ENCODE data around the gene RPL3.

Gene RPL3

DNA sequence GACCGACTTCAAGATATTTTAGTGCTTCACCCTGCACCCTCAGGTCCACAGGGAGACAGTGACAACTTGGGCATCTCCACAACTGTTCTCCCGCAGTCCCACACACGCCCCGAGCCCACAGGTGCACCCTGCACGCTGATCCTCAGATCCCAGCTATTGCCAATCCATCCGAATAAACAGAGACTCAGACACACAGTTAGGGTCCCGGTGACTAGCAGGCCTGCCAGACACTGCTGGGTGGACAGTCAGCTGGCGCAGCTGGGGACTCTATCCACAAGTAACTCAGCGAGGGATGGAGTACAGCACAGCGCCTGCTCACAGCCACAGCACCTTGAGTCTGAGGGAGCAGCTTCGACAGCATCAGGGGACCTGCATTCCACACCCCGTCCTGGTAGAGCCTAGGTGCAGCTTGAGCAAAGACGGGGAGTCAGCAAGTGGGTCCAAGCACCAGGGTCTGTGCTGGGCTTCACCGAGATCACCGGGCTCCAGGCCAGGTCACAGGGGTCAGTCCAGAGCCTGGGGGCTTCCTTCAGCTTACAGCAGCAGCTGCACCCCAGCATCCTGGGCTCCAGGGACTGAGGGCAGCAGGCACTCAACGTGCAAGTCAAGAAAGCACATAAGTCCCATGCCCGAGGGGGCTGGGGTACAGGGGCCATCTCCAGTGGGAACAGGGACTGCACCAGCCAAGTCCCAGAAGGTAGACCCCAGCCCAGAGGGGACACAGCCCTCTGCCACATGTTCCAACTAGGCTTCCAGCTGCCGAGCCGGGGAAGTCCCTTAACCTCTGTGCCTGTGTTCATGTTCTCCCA lies 7.6 kb downstream of the RPL3 start:
- Histone ChIP-seq H4K12ac (ENCODE audit: low read depth, low read length) (no peak overlapping the region), H3K23ac (ENCODE audit: low read length) (no peak overlapping the region), H2BK120ac (ENCODE audit: insufficient read depth, low read length, poor library complexity) (no peak overlapping the region), H3K79me2 (ENCODE audit: control insufficient read depth, insufficient read depth, low read length, poor library complexity) (peaks cover 2% of the 10 kb centered on the region), H3K4me3 (ENCODE audit: low read depth, low read length) (no peak overlapping the region), H3K4ac (ENCODE audit: low read depth, low read length) (no peak overlapping the region), H4K8ac (ENCODE audit: low read depth, low read length) (no peak overlapping the region), H2BK5ac (ENCODE audit: low read depth, low read length, poor library complexity) (no peak overlapping the region), H3K18ac (ENCODE audit: low read length) (no peak overlapping the region), H3K4me2 (ENCODE audit: low read length) (no peak overlapping the region), H4K91ac (ENCODE audit: low read depth, low read length) (no peak overlapping the region), H3K27me3 (ENCODE audit: insufficient read depth, low read length) (no peaks in the 10 kb centered on the region), H3K79me1 (ENCODE audit: low read length) (peaks cover 15% of the 10 kb centered on the region), H3K4me1 (ENCODE audit: control insufficient read depth in 1 of 2, insufficient read depth in 2 of 2, low read length in 2 of 2) (peaks cover 24 to 34% of the 10 kb centered on the region in 2 experiments), H3K14ac (ENCODE audit: low read length) (no peak overlapping the region), H2AFZ (ENCODE audit: insufficient read depth, low read length, poor library complexity) (no peak overlapping the region), H2BK12ac (ENCODE audit: low read length) (no peak overlapping the region), H3K27ac (ENCODE audit: low read depth, low read length) (no peak overlapping the region), H2AK5ac (ENCODE audit: low read length) (no peak overlapping the region), H3K9ac (ENCODE audit: low read length) (no peak overlapping the region), H3K9me3 (ENCODE audit: insufficient read depth, low read depth, low read length) (peaks cover 2% of the 10 kb centered on the region), H3K36me3 (ENCODE audit: control insufficient read depth in 1 of 2, insufficient read depth in 2 of 2, low read length in 2 of 2) (peaks cover 53% of the 10 kb centered on the region in 2 experiments)
- WGBS (ENCODE audit: extremely low coverage, insufficient coverage, insufficient read length), result no CpG with 5 or more reads among the region's 19 CpGs
- no peak for DNase-seq

DNA sequence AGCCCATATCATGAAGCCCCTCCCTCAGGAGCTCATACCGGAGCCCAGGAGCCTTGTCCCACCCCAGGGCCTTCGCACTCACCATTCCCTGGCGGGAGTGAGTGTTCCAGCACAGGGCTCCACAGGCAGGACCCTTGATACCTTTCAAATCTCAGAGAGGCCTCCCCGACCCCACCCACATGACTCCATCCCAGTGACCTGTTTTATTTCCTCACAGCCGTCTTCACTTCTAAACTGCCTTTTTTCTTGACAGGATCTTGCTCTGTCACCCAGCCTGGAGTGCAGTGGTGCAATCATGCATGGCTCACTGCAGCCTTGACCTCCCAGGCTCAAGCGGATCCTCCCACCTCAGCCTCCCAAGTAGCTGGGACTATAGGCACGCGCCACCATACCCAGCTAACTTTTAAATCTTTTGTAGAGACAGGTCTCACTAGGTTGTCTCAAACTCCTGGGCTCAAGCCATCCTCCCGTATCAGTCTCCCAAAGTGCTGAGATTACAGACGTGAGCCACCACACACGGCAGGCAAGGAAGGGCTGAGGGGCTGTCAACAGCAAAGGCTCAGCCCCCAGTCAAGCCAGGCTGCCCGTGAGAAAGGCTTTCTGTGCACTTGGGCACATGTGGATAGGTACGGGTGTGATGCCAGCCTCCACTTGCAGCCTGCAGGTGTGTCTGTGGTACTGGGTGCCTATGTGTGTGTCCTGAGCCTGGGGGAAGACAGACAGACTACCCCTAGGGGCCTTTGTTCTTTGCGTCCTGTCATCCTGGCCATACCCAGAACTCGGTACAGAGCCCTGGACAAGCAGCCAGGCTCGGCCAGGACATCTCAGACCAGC lies 9.3 kb downstream of the RPL3 start:
- H3K27ac ChIP-seq (ENCODE audit: low read depth, low read length), result peak overlapping the region; percentile 79
- H4K12ac ChIP-seq (ENCODE audit: low read depth, low read length), result no peak overlapping the region
- peaks cover 24 to 34% of the 10 kb centered on the region in 2 experiments for H3K4me1 ChIP-seq (ENCODE audit: control insufficient read depth in 1 of 2, insufficient read depth in 2 of 2, low read length in 2 of 2)
- H2BK5ac ChIP-seq (ENCODE audit: low read depth, low read length, poor library complexity), result peak overlapping the region; percentile 43
- peak overlapping the region; percentile 21 for H2AK5ac ChIP-seq (ENCODE audit: low read length)
- no peak overlapping the region for H3K23ac ChIP-seq (ENCODE audit: low read length)
- H4K8ac ChIP-seq (ENCODE audit: low read depth, low read length), result no peak overlapping the region
- H3K18ac ChIP-seq (ENCODE audit: low read length), result peak overlapping the region; percentile 48
- no peak overlapping the region for H3K4me2 ChIP-seq (ENCODE audit: low read length)
- peak; percentile 88 to 91 for DNase-seq
- no peak overlapping the region for H3K9ac ChIP-seq (ENCODE audit: low read length)
- peaks cover 37% of the 10 kb centered on the region in 2 experiments for H3K36me3 ChIP-seq (ENCODE audit: control insufficient read depth in 1 of 2, insufficient read depth in 2 of 2, low read length in 2 of 2)
- H3K27me3 ChIP-seq (ENCODE audit: insufficient read depth, low read length), result no peaks in the 10 kb centered on the region
- H2AFZ ChIP-seq (ENCODE audit: insufficient read depth, low read length, poor library complexity), result no peak overlapping the region
- H4K91ac ChIP-seq (ENCODE audit: low read depth, low read length), result peak overlapping the region; percentile 65
- H2BK12ac ChIP-seq (ENCODE audit: low read length), result peak overlapping the region; percentile 29
- peak overlapping the region; percentile 54 for H2BK120ac ChIP-seq (ENCODE audit: insufficient read depth, low read length, poor library complexity)
- peak overlapping the region; percentile 38 for H3K4ac ChIP-seq (ENCODE audit: low read depth, low read length)
- H3K14ac ChIP-seq (ENCODE audit: low read length), result peak overlapping the region; percentile 22
- H3K4me3 ChIP-seq (ENCODE audit: low read depth, low read length), result no peak overlapping the region
- H3K79me2 ChIP-seq (ENCODE audit: control insufficient read depth, insufficient read depth, low read length, poor library complexity), result no peaks in the 10 kb centered on the region
- no CpG with 5 or more reads among the region's 16 CpGs for WGBS (ENCODE audit: extremely low coverage, insufficient coverage, insufficient read length)
- H3K9me3 ChIP-seq (ENCODE audit: insufficient read depth, low read depth, low read length), result peaks cover 2% of the 10 kb centered on the region
- peaks cover 15% of the 10 kb centered on the region for H3K79me1 ChIP-seq (ENCODE audit: low read length)

DNA sequence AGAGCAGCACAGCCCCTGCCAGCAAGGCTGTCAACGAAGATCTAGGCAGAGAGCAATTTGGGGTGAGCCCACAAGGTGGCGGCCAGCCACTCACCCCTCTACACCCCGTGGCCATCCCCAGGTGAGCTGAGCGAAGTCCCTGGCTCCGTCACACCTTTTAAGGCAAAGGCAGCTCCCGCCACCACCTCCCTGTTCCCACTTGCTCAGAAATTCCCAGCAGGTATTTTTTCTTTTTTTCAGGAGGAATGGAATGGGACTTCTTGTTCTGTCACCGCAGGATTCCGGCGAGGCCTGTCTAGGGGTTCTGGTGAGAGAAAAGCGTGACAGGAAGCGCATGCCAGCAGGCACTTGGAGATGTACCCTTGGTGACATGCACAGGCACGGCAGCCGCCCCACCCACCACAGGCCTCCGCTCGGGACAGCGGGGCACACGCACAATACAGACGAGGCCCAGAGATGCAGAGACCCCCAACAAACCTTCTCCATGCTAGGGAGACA lies 10.0 kb downstream of the RPL3 start:
- WGBS (ENCODE audit: extremely low coverage, insufficient coverage, insufficient read length), result no CpG with 5 or more reads among the region's 18 CpGs
- Histone ChIP-seq H3K27ac (ENCODE audit: low read depth, low read length) (peak overlapping the region; percentile 79), H4K12ac (ENCODE audit: low read depth, low read length) (no peak overlapping the region), H2BK12ac (ENCODE audit: low read length) (peak overlapping the region; percentile 29), H2BK120ac (ENCODE audit: insufficient read depth, low read length, poor library complexity) (peak overlapping the region; percentile 55), H3K4ac (ENCODE audit: low read depth, low read length) (peak overlapping the region; percentile 38), H3K36me3 (ENCODE audit: control insufficient read depth in 1 of 2, insufficient read depth in 2 of 2, low read length in 2 of 2) (peaks cover 30 to 31% of the 10 kb centered on the region in 2 experiments), H3K18ac (ENCODE audit: low read length) (peak overlapping the region; percentile 48), H3K4me3 (ENCODE audit: low read depth, low read length) (no peak overlapping the region), H3K27me3 (ENCODE audit: insufficient read depth, low read length) (no peaks in the 10 kb centered on the region), H3K4me1 (ENCODE audit: control insufficient read depth in 1 of 2, insufficient read depth in 2 of 2, low read length in 2 of 2) (peaks cover 26 to 36% of the 10 kb centered on the region in 2 experiments), H3K79me2 (ENCODE audit: control insufficient read depth, insufficient read depth, low read length, poor library complexity) (no peaks in the 10 kb centered on the region), H3K79me1 (ENCODE audit: low read length) (peaks cover 15% of the 10 kb centered on the region), H4K8ac (ENCODE audit: low read depth, low read length) (peak overlapping the region; percentile 23), H3K9me3 (ENCODE audit: insufficient read depth, low read depth, low read length) (peaks cover 4% of the 10 kb centered on the region), H2AFZ (ENCODE audit: insufficient read depth, low read length, poor library complexity) (no peak overlapping the region), H3K9ac (ENCODE audit: low read length) (no peak overlapping the region), H2BK5ac (ENCODE audit: low read depth, low read length, poor library complexity) (peak overlapping the region; percentile 50), H3K23ac (ENCODE audit: low read length) (no peak overlapping the region), H3K14ac (ENCODE audit: low read length) (peak overlapping the region; percentile 25), H2AK5ac (ENCODE audit: low read length) (peak overlapping the region; percentile 21), H3K4me2 (ENCODE audit: low read length) (peak overlapping the region; percentile 29), H4K91ac (ENCODE audit: low read depth, low read length) (peak overlapping the region; percentile 68)
- peak; percentile 87 to 89 for DNase-seq

DNA sequence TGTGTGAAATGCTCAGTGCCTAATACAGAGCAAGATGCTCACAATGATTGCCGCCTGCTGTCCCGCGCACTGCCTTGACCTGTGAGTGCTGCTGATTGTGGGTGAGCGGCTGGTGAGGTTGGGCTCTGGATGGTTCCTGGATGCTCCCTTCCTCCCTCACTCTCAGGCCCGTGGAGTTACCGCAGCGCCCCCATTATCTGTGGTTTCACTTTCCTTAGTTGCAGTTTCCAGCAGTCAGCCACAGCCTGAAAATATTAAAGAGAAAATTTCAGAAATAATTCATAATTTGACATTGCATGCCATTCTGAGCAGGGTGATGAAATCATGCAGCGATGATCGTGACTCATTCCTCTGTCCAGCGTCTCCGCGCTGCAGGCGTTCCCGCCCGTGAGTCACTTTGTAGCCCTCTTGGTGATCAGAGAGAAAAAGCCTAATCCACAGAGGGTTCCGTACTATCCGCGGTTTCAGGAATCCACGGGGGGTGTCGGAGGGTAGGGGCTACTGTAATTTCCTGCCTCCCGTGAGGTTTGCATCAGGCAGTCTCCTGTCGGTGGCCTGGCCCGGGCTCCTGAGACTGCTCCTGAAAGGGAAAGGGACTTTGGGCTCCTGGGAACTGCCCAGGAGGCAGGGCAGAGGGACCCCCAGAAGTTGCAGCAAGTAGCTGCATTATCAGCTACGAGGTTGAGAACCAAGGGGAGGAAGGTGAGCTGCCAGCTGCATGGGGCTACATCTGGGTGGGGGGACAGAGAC lies 10.6 kb downstream of the RPL3 start:
- H3K4me3 ChIP-seq (ENCODE audit: low read depth, low read length), result no peak overlapping the region
- H3K27me3 ChIP-seq (ENCODE audit: insufficient read depth, low read length), result no peaks in the 10 kb centered on the region
- H4K91ac ChIP-seq (ENCODE audit: low read depth, low read length), result peak overlapping the region; percentile 68
- no peak overlapping the region for H3K23ac ChIP-seq (ENCODE audit: low read length)
- peak overlapping the region; percentile 33 for H3K18ac ChIP-seq (ENCODE audit: low read length)
- no peak overlapping the region for H4K12ac ChIP-seq (ENCODE audit: low read depth, low read length)
- H2AK5ac ChIP-seq (ENCODE audit: low read length), result peak overlapping the region; percentile 27
- no CpG with 5 or more reads among the region's 24 CpGs for WGBS (ENCODE audit: extremely low coverage, insufficient coverage, insufficient read length)
- H2BK120ac ChIP-seq (ENCODE audit: insufficient read depth, low read length, poor library complexity), result peak overlapping the region; percentile 55
- H4K8ac ChIP-seq (ENCODE audit: low read depth, low read length), result peak overlapping the region; percentile 23
- H3K14ac ChIP-seq (ENCODE audit: low read length), result peak overlapping the region; percentile 33
- peaks cover 24% of the 10 kb centered on the region in 2 experiments for H3K36me3 ChIP-seq (ENCODE audit: control insufficient read depth in 1 of 2, insufficient read depth in 2 of 2, low read length in 2 of 2)
- H3K27ac ChIP-seq (ENCODE audit: low read depth, low read length), result peak overlapping the region; percentile 79
- H2BK5ac ChIP-seq (ENCODE audit: low read depth, low read length, poor library complexity), result peak overlapping the region; percentile 50
- no peaks in the 10 kb centered on the region for H3K79me2 ChIP-seq (ENCODE audit: control insufficient read depth, insufficient read depth, low read length, poor library complexity)
- no peak overlapping the region for H2AFZ ChIP-seq (ENCODE audit: insufficient read depth, low read length, poor library complexity)
- peaks cover 17% of the 10 kb centered on the region for H3K79me1 ChIP-seq (ENCODE audit: low read length)
- H3K4me2 ChIP-seq (ENCODE audit: low read length), result peak overlapping the region; percentile 29
- peaks cover 1% of the 10 kb centered on the region for H3K9me3 ChIP-seq (ENCODE audit: insufficient read depth, low read depth, low read length)
- peak overlapping the region; percentile 52 for H2BK12ac ChIP-seq (ENCODE audit: low read length)
- peak overlapping the region; percentile 18 for H3K4ac ChIP-seq (ENCODE audit: low read depth, low read length)
- H3K4me1 ChIP-seq (ENCODE audit: control insufficient read depth in 1 of 2, insufficient read depth in 2 of 2, low read length in 2 of 2), result peaks cover 31 to 40% of the 10 kb centered on the region in 2 experiments
- DNase-seq, result peak; percentile 92 to 95
- H3K9ac ChIP-seq (ENCODE audit: low read length), result no peak overlapping the region

Data from trophoblast cell (in vitro differentiated cells and primary cell).